Activated CD8-positive, alpha-beta memory T cell treated with anti-CD3 and anti-CD28 coated beads, Interleukin-2, amount 50 U/mL, for 1 hour (primary cell): Measurements from ENCODE around the gene RAPGEF4.

ENCODE experiments used
- DNase-seq: peaks from one replicate; pipeline ENCODE4 v3.0.0-alpha.2; 2020; ENCODE audit errors: extremely low read depth

RAPGEF4 gene

GRCh38 chr2:172967036-172967982, 231.7 kb downstream of the RAPGEF4 start:
- DNase-seq: no peak

- DNase-seq: no peak
Observed at GRCh38 chr2:172968061-172968469, 232.4 kb downstream of the RAPGEF4 start.

GRCh38 chr2:172969166-172969565, 233.5 kb downstream of the RAPGEF4 start:
- no peak for DNase-seq

- no peak for DNase-seq
Observed at GRCh38 chr2:172969609-172970008, 234.0 kb downstream of the RAPGEF4 start.

GRCh38 chr2:172970660-172971059, 235.0 kb downstream of the RAPGEF4 start:
- DNase-seq: no peak

GRCh38 chr2:172972005-172972619, 236.5 kb downstream of the RAPGEF4 start:
- no peak for DNase-seq

GRCh38 chr2:172974762-172975161, 239.1 kb downstream of the RAPGEF4 start:
- no peak for DNase-seq

- no peak for DNase-seq
Observed at GRCh38 chr2:172976116-172976515, 240.5 kb downstream of the RAPGEF4 start.

- DNase-seq: no peak
Observed at GRCh38 chr2:172976816-172977215, 241.2 kb downstream of the RAPGEF4 start.

- no peak for DNase-seq
Observed at GRCh38 chr2:172977270-172978062, 241.8 kb downstream of the RAPGEF4 start.

GRCh38 chr2:172978063-172978383, 242.4 kb downstream of the RAPGEF4 start:
- DNase-seq: no peak

- DNase-seq: no peak
Observed at GRCh38 chr2:172985139-172985892, 249.7 kb downstream of the RAPGEF4 start.

- no peak for DNase-seq
Observed at GRCh38 chr2:172986040-172986439, 250.4 kb downstream of the RAPGEF4 start.

GRCh38 chr2:172988728-172989127, 253.1 kb downstream of the RAPGEF4 start:
- DNase-seq: no peak

- no peak for DNase-seq
Observed at GRCh38 chr2:172991031-172991430, 255.4 kb downstream of the RAPGEF4 start.

- no peak for DNase-seq
Observed at GRCh38 chr2:172993139-172993538, 257.5 kb downstream of the RAPGEF4 start.

GRCh38 chr2:172993931-172994717, 258.5 kb downstream of the RAPGEF4 start:
- DNase-seq: no peak

- DNase-seq: no peak
Observed at GRCh38 chr2:172994864-172995263, 259.2 kb downstream of the RAPGEF4 start.

GRCh38 chr2:172995323-172996244, 259.9 kb downstream of the RAPGEF4 start:
- no peak for DNase-seq
